RWPE2 (cell line): ENCODE data around the gene RPS6KL1.
A peak's percentile ranks its signal among the peaks of the same experiment; 100 is the strongest.

Experiments used
- ATAC-seq: fragments of 200-7000 bp; cut with Tn5 transposase; 3 replicates; pipeline ENCODE4 v1.9.1; 2021; ENCODE audit warnings: low read depth
- DNase-seq: peaks from one replicate; pipeline ENCODE4 v3.0.0-alpha.2; 2020; ENCODE audit warnings: low spot score
- H3K27ac ChIP-seq: fragments of 450-650 bp; 2 replicates; pipeline ENCODE4 v1.5.1; 2017; ENCODE audit warnings: mild to moderate bottlenecking; ENCODE audit not compliant: poor library complexity, severe bottlenecking
- H3K27me3 ChIP-seq: fragments of 250-450 bp; sonication (Bioruptor Pico); 2 replicates; pipeline ENCODE4 v1.5.1; 2021; ENCODE audit warnings: mild to moderate bottlenecking, moderate library complexity; ENCODE audit not compliant: insufficient read depth, poor library complexity, severe bottlenecking
- H3K36me3 ChIP-seq: fragments of 250-450 bp; sonication (Bioruptor Pico); 2 replicates; pipeline ENCODE4 v1.5.1; 2020; ENCODE audit warnings: low read depth, mild to moderate bottlenecking, moderate library complexity
- H3K4me1 ChIP-seq: fragments of 250-450 bp; sonication (Bioruptor Pico); 2 replicates; pipeline ENCODE4 v1.5.1; 2021; ENCODE audit warnings: mild to moderate bottlenecking, moderate library complexity; ENCODE audit not compliant: insufficient read depth, poor library complexity, severe bottlenecking
- H3K4me3 ChIP-seq: fragments of 250-450 bp; sonication (Bioruptor Pico); 2 replicates; pipeline ENCODE4 v1.5.1; 2021; ENCODE audit warnings: mild to moderate bottlenecking, moderate library complexity; ENCODE audit not compliant: severe bottlenecking
- H3K9me3 ChIP-seq: fragments of 250-450 bp; sonication (Bioruptor Pico); 2 replicates; pipeline ENCODE4 v1.5.1; 2021; ENCODE audit warnings: mild to moderate bottlenecking, moderate library complexity; ENCODE audit not compliant: severe bottlenecking
- CTCF ChIP-seq: fragments of 450-650 bp; IDR thresholded peaks from one replicate; pipeline ENCODE4 v1.5.1; 2017; ENCODE audit warnings: mild to moderate bottlenecking, moderate library complexity; ENCODE audit not compliant: poor library complexity, severe bottlenecking

The RPS6KL1 gene

DNA sequence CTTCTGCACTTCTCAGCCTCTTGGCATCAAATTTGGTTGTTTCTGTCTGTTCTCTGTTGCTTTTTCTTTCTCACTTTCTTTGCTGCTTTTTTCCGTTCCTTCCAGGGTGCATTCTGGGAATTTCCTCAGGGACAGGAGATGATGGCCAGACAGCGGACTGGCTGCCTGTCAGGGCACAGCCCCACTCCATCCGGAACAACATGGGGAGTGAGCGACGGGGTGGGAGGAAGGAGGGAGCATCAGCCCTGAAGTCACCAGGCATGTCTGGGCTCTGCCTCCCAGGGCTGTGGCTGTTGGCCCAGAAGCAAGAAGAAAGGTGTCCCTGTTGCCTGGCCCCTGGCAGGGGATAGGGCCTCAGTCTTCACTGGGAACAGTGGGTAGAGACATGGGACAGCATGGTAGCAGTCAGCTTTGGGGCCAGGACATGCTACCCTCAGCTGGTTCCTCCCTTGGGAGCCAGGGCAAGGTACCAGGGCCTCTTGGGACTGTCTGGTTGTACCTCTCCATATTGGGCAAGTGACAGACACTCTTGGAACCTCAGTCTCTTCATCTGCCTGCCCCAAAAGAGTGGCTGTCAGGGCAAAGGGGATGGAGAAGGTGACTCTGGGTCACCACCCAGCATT, 23.7 kb upstream of the RPS6KL1 start:
- Histone ChIP-seq H3K4me3 (no peak overlapping the region), H3K36me3 (peaks cover 89% of the 10 kb centered on the region), H3K9me3 (no peaks in the 10 kb centered on the region), H3K27ac (no peak overlapping the region), H3K4me1 (no peaks in the 10 kb centered on the region), H3K27me3 (no peaks in the 10 kb centered on the region)
- TF ChIP-seq CTCF, result peak; percentile 62
- DNase-seq (no peak), ATAC-seq (peak; percentile 35; the same call in 1 of the 3 replicates)

- H3K4me3 ChIP-seq, result no peak overlapping the region
- no peak for DNase-seq
- peak; percentile 94 for TF ChIP-seq CTCF
- peaks cover 85% of the 10 kb centered on the region for H3K36me3 ChIP-seq
- no peak overlapping the region for H3K27ac ChIP-seq
- H3K9me3 ChIP-seq, result no peaks in the 10 kb centered on the region
- H3K4me1 ChIP-seq, result no peaks in the 10 kb centered on the region
- ATAC-seq, result peak; percentile 75
- H3K27me3 ChIP-seq, result no peaks in the 10 kb centered on the region
Observed at GRCh38 chr14:74945852-74946658, 23.0 kb upstream of the RPS6KL1 start.

- H3K27ac ChIP-seq, result no peak overlapping the region
- H3K9me3 ChIP-seq, result no peaks in the 10 kb centered on the region
- H3K36me3 ChIP-seq, result peaks cover 80% of the 10 kb centered on the region
- ATAC-seq (no peak), DNase-seq (no peak)
- peaks cover 3% of the 10 kb centered on the region for H3K4me1 ChIP-seq
- peak; percentile 34 for TF ChIP-seq CTCF
- H3K4me3 ChIP-seq, result no peak overlapping the region
- H3K27me3 ChIP-seq, result no peaks in the 10 kb centered on the region
Observed at GRCh38 chr14:74945261-74945851, 22.3 kb upstream of the RPS6KL1 start.

DNA sequence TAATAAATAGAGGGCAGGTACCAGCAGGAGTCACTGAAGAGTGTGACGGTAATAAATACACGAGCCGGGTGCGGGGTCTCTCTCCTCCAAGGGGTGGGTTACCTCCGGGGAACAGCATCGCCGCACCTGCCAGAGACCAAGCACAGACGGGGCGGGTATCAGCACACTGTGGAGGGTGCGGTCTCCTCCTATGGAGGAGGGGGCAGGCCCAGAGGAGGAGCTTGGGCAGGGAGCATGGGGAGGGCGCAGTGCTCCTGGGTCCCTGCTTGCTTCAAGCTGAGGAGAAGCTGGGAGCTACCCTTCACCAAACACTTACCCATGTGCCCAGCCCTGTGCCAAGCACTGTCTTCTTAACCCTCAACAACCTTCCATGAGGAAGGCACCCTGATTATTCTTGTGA, 19.5 kb upstream of the RPS6KL1 start:
- H3K36me3 ChIP-seq, result peaks cover 53% of the 10 kb centered on the region
- peaks cover 12% of the 10 kb centered on the region for H3K4me1 ChIP-seq
- H3K27ac ChIP-seq, result no peak overlapping the region
- H3K9me3 ChIP-seq, result no peaks in the 10 kb centered on the region
- no peak for ATAC-seq
- H3K27me3 ChIP-seq, result no peaks in the 10 kb centered on the region
- no peak for TF ChIP-seq CTCF
- no peak for DNase-seq
- no peak overlapping the region for H3K4me3 ChIP-seq

DNA sequence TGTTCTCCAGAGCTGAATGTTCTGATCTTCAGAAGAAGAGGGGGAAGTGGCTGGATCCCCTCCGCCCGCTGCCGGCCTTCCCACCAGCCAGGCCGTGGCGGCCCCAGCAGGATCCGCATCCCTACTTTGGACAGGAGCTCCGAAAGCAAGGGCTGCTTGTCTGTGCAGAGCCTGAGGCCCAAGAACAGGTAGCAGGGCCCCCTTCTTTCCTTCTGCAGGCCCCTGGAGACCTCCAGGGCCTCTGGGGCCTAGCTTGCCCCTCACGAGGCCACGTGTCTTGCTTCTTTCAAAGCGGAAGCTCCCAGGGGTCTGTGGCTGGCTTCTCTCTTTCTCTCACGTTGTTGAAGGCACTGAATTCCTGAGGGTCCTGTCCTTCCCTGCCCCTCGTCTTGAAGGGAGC, 19.1 kb upstream of the RPS6KL1 start:
- ATAC-seq, result no peak
- no peak overlapping the region for H3K4me3 ChIP-seq
- no peak for DNase-seq
- no peaks in the 10 kb centered on the region for H3K9me3 ChIP-seq
- no peak for TF ChIP-seq CTCF
- peaks cover 48% of the 10 kb centered on the region for H3K36me3 ChIP-seq
- H3K27ac ChIP-seq, result no peak overlapping the region
- no peaks in the 10 kb centered on the region for H3K27me3 ChIP-seq
- peaks cover 12% of the 10 kb centered on the region for H3K4me1 ChIP-seq
